ENCODE measurements around the gene ELOVL5.

DNA sequence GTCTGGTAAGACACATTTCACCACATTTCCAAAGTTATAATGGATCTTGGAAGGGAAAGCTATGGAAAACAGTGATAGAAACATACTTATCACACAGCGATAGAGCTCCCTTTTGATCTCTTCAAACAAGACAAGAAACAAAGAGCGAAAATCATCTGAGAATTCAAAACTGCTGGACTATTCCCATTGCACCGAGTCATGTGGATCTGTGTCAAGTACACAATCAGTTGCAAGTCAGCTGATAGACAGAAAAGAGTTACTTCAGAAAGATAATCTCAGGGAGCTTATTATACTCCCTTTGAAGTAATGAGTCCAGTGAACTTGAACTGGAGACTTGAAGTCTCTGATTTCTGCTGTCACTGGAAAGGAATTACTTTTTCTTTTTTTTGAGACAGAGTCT lies 110.4 kb downstream of the ELOVL5 start:
- TF ChIP-seq EP300 (IDR thresholded peaks at IDR 0.05) (no peak), CTCF (IDR thresholded peaks at IDR 0.05) (no peak)
